HG03045 (cell line): ENCODE measurements around the gene TMEM175.
"Not testable (repeated sequence)": the region's sequence is repeated elsewhere in the genome, so short reads cannot be mapped to it uniquely, and the experiment has no call there.

Experiments
- ATAC-seq: cut with Tn5 transposase; IDR thresholded peaks from one replicate; pipeline ENCODE4 v1.9.1; 2021; ENCODE audit warnings: mild to moderate bottlenecking, moderate library complexity; ENCODE audit not compliant: unreplicated experiment

The TMEM175 gene

GRCh38 chr4:968221-968620 is 36.0 kb downstream of the TMEM175 start:
- no peak for ATAC-seq

GRCh38 chr4:968621-969394 is 36.5 kb downstream of the TMEM175 start:
- no peak for ATAC-seq

GRCh38 chr4:970046-970745 is 37.9 kb downstream of the TMEM175 start:
- ATAC-seq: no peak

GRCh38 chr4:970854-971520 is 38.7 kb downstream of the TMEM175 start:
- ATAC-seq: no peak

GRCh38 chr4:971666-972500 is 39.6 kb downstream of the TMEM175 start:
- ATAC-seq: no peak

GRCh38 chr4:972651-973424 is 40.6 kb downstream of the TMEM175 start:
- ATAC-seq: peak; percentile 43

GRCh38 chr4:973431-974397 is 41.5 kb downstream of the TMEM175 start, which contains the start of gene DGKQ:
Gene DGKQ, minus strand, starts transcription at chr4:973569. Its CDS starts 87 bp downstream, at chr4:973482.
- ATAC-seq: peak; percentile 62

- no peak for ATAC-seq
Observed at GRCh38 chr4:974668-975067, 42.4 kb downstream of the TMEM175 start.

GRCh38 chr4:976016-976415 is 43.8 kb downstream of the TMEM175 start:
- ATAC-seq: not testable (repeated sequence)

GRCh38 chr4:978957-979701 is 46.9 kb downstream of the TMEM175 start:
- ATAC-seq: no peak

- no peak for ATAC-seq
Observed at GRCh38 chr4:982291-982690, 50.0 kb downstream of the TMEM175 start.

- ATAC-seq: no peak
Observed at GRCh38 chr4:982814-983213, 50.6 kb downstream of the TMEM175 start.

- ATAC-seq: no peak
Observed at GRCh38 chr4:984336-985054, 52.2 kb downstream of the TMEM175 start.

GRCh38 chr4:985123-985830 is 53.0 kb downstream of the TMEM175 start:
- ATAC-seq: no peak

- peak; percentile 13 for ATAC-seq
Observed at GRCh38 chr4:986428-986878, 54.2 kb downstream of the TMEM175 start.

- ATAC-seq: peak; percentile 65
Observed at GRCh38 chr4:986879-987623, 54.8 kb downstream of the TMEM175 start, which contains the start of gene IDUA. Gene IDUA, plus strand, starts transcription at chr4:987044. Its CDS starts 41 bp downstream, at chr4:987085.
